Activated T-cell treated with anti-CD3 and anti-CD28 coated beads for 48 hours (primary cell): ENCODE data around the gene NKAIN2.

Experiments
- DNase-seq: peaks from one replicate; pipeline ENCODE4 v3.0.0-alpha.2; 2020; ENCODE audit warnings: low read depth

Gene NKAIN2

DNA sequence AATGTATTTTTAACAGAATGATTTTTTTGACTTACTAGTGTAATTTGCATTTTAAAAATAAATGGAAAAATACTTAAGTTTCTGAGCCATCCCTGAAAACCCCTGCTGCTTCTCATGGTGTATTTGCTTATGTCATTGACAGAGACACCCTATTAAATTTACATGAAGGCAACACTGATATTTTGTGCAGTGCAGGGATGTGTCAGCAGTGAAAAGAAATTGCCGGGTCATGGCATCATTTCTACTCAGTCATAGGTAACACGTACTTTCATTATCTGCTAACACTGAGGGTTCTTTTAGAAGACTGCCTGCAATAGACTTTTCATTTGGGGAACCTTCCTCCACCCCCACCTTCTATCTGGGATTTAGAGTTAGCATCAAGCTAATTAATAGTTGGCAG, 1021.9 kb downstream of the NKAIN2 start:
- DNase-seq: no peak

DNA sequence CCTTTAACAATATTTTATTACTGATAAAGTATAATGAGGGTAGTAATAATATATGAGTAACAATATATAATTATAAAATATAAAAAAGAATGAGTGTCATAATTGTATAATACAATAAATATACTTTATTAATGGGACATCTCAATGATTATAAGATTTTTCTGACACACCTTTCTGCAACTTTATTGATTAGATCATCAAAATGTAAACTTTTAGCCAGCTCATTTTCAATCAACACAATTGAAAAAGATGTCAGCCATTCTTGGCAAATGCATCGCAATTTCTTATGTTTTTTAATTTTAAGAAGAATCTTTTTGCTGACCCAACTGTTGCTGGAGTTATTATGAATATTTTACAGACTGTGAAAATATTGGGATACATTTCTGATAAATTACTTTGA, 1026.2 kb downstream of the NKAIN2 start:
- no peak for DNase-seq

DNA sequence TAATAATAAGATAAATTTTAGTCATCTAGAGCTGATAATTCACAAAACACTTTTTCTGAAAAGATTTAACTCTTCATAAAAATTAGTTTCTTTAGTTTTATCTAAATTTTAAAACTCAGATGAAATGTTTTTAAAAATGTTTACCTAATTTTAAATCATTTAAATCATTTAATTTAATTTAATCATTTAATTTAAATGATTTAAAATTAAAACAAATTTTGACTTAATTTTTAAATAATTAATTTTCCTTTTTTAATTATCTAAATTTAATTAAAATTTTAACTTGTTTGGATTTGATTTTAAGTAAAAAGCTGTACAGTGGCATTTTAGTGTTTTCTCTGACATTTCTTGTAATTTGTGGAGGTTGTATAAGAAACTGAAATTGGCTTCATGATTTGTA, 1026.8 kb downstream of the NKAIN2 start:
- DNase-seq: no peak

DNA sequence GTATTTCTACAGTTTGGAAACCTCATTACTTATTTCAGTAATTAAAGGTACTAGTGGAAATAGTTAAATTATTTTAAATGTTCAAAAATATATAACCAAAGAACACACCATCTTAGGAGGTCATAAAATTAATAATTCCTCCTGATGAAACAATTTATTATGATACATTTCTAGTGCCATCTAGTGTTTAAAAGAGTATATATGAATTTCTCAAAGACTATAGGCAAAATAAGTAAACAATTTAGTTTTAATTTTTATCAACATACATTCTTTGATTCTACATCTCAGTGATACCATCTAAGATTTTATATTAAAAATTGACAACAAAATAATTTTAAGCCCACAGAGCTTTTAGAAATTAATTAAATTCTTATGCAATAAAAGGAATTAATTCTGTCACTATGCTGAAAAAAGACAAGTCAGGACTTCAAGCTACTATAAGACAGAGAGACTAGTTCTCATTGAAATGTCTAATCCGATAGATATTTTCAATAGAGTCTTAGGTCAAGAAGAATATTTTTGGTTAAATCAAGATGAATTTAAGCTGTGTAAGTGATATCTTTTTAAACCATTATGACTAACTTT, 1050.8 kb downstream of the NKAIN2 start:
- no peak for DNase-seq

DNA sequence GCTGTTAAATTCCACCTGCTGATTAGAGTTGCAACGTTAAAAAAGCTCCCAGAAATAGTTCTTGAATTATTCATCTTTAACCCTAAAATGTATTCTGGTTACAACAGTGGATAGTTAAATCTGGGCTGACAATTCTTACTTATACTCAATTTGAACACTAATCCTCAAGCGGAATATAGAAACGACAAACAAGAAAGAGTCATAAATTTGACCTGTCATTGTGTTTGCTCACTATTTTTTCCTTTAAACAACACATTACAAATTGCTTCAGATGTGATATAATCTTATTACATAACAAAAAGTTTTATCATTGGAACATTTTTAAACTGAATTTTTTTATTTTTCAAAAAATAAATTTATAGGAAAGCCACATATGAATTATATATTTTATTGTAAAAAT, 1054.1 kb downstream of the NKAIN2 start:
- no peak for DNase-seq

DNA sequence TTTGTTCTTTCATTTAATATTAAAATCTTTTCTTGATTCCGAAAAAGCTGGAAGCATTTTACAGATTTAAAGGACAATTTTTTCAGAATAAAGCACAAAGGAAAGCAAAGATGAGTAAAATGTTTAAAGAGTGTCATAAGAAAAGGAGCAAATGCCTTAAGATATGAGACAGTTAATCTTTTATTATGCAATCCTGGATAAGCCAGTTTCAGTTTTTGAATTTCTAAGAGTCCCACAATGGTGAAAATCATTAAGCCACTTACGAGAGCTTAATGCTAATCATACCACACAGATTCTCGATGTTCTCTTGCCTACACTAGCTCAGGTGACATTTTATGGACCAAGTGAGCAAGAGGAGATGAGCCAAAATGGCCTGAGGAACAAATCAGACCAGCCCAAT, 1054.9 kb downstream of the NKAIN2 start:
- no peak for DNase-seq

DNA sequence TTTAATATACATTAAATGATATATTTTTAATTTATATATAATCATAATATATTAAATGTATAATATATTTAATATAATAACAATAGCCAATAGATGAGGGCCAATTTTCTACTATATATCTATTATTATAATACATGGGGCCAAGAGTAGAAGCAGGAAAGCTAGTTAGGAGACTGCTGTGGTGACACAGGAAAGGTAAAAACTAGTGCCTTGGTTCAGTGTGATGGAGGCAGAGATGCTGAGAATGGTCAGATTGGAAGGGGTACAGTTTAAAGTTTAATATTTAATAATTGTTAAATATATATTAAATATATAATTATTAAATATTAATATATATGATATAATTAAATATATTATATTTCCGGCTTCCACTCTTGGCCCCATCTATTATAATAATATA, 1055.7 kb downstream of the NKAIN2 start:
- no peak for DNase-seq

DNA sequence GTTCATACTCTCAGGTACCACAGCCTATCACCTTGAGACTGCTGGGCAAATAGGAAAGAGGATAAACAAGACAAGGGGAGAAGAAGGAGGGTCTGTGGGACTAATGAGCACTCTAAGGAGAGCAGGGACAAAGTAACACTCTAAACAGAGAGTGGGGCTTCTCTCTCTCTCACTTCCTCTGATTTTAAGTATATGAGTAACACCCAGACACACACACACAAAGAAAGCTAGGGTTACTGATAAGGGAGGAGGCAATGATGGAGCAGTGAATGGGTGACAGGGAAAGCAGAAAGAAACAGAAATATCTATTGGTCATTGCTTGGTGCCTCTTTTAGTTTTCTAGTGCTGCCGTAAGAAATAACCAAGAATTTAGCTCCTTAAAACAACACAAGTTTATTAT, 1062.4 kb downstream of the NKAIN2 start:
- DNase-seq: no peak

DNA sequence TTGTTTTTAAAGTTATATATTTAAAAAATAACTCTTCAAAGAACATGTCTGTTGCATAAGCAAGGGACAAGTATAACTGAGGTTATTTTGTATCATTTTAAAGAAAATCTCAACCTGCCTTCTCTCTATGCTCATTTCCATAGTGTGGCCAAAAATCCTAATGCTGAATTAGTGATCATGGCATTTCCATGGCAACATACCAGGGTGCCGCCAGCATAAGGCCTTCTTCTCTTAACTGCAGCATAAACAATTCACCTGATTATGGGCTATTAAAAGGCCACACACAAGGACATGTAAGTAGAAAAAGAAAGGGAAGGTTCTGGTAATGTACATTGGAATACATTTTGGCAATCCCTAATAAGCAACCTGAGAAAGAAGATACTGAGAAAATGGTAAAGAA, 1063.5 kb downstream of the NKAIN2 start:
- DNase-seq: no peak

DNA sequence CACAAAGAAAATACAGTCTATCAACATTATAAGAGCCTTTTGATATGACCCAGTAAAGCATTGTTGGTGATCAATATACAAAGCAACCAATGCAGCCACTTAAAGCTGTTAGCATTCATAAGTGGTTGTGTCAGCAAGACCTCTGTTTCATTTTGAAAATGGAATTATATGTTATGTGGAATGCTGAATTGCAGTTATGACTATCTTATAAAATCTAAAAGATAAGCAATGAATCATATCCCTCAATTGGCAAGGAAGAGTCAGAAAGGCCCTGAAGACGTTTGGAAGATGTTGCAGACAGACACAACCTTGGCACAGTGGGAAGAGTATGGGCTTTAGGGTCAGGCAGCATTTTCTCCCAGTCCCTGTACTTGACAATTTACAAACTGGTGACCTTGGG, 1064.8 kb downstream of the NKAIN2 start:
- no peak for DNase-seq

DNA sequence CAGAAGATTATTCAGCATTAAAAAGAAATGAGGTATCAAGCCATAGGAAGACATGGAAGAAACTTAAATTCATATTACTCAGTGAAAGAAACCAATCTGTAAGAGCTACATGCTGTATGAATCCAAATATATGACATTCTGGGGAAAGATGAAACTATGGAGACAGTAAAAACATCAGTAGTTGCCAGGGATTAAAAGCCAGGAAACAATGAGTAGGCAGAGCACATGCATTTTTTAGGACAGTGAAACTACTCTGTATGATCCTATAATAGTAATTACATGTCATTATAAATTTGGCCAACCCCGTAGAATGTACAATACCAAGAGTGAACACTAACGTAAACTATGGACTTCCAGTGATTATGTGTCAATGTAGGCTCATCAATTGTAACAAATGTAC, 1065.8 kb downstream of the NKAIN2 start:
- DNase-seq: no peak

DNA sequence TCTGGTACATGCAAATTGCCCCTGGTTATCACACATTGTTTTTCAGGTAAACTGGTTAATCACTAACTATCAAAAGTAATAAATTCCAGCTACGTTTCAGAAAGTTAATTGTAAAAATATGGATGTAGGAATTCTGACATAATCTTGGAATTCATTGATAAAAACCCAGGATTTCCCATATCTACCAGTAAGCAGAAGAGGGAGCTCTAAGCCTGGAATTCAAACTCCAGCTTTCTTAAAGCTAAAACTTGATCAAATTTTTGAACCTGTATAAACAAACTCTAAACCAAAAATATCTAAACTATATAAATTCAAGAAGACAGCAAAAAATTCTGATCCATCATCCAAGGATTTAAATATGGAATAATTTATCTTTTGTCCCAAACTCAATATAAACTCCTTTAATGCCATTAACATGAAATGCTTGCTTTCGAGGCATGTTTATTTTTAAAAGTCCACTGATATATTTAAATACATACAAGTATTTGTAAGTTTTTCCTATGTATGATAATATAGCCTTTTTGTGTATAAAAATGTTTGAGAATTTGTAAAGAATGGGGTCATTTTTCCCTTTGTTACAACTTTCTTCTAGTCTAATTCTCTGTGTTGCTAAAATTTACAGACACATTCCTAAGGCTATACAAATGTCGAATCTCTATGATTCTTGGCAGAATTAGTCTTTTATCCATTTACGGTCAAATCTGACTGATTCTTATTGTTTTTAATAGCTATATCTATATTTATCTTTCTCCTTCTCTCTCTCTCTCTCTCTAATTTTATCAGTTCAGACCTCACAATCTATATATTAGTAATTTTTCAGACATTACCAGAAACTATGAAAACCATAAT, 1067.2 kb downstream of the NKAIN2 start:
- no peak for DNase-seq

DNA sequence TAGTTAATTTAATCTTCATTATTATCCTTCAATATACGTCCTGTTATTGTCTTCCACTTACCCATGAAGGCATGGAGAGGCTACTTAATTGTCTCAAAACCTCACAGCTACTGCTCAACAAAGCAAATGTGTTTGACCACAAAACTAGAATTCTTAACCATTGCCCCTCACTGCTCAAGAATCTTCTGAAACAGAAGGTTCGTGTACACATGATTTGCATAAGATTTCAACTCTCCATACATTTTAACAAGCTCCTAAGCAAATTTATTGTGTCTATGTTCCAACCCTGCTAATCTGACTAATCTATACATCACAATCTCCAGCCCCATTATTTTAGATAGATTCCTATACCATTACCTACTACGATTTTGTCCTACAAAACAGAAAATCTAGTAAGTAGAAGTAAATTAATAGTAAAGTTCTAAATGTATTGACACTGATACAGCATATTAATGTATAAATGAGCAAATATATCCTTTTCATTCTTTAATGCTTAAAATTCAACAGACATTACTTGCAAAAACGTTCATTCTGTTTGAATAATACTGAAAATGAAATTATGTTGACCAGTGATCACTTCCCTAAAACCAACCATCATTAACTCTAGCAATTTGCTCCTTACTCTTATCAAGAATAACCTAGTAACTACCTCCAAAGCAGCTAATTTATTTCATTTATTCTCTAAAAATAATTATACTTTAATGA, 1068.8 kb downstream of the NKAIN2 start:
- DNase-seq: no peak

DNA sequence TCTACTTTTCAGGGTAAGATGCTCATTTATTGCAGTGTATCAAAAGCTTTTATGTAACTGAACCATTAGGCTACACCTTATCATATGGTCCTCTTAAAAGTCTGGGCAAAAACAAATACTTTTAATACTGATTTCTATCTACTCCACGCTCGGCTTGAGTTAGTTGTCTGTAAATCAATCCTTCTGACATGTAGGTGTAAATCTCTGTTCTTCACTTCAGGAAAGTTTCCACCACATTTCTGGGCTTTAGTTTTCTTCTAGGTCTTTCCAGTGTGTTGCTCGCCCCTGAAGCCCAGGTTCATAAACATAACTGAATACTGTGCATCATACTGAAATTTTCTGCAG, 1069.4 kb downstream of the NKAIN2 start:
- DNase-seq: no peak
